MM.1S (cell line): Measurements from ENCODE around the gene STX7.

ENCODE experiments used
- DNase-seq: peaks from one replicate; pipeline ENCODE4 v3.0.0-alpha.2; 2015
- H2AFZ ChIP-seq: fragments of 300-600 bp; sonication (generic); 2 replicates; pipeline ENCODE4 v1.6.0; 2016; ENCODE audit warnings: antibody characterized with exemption, low read length
- H3F3A ChIP-seq: fragments of 300-600 bp; sonication (generic); 2 replicates; pipeline ENCODE4 v1.6.1; 2016; ENCODE audit warnings: mild to moderate bottlenecking, antibody characterized with exemption, low read length, moderate library complexity, mixed read lengths; ENCODE audit not compliant: insufficient read depth
- H3K27ac ChIP-seq: fragments of 300-600 bp; sonication (generic); 2 replicates; pipeline ENCODE4 v1.5.1; 2016; ENCODE audit warnings: mild to moderate bottlenecking, low read length
- H3K27me3 ChIP-seq: fragments of 300-600 bp; sonication (generic); replicated peaks from 2 replicates; pipeline ENCODE4 v1.6.0; 2016; ENCODE audit warnings: low read length; ENCODE audit not compliant: insufficient read depth
- H3K36me3 ChIP-seq: fragments of 300-600 bp; sonication (generic); replicated peaks from 2 replicates; pipeline ENCODE4 v1.6.1; 2016; ENCODE audit warnings: mild to moderate bottlenecking, low read length, mixed read lengths; ENCODE audit not compliant: insufficient read depth
- H3K4me1 ChIP-seq: fragments of 300-600 bp; sonication (generic); 2 replicates; pipeline ENCODE4 v1.6.1; 2016; ENCODE audit warnings: low read length, mixed read lengths
- H3K4me2 ChIP-seq: fragments of 300-600 bp; sonication (generic); 2 replicates; pipeline ENCODE4 v1.6.0; 2016; ENCODE audit warnings: low read depth, low read length
- H3K4me3 ChIP-seq: fragments of 300-600 bp; sonication (generic); 2 replicates; pipeline ENCODE4 v1.5.1; 2016; ENCODE audit warnings: low read length, mixed read lengths
- H3K79me2 ChIP-seq: fragments of 300-600 bp; sonication (generic); 2 replicates; pipeline ENCODE4 v1.6.1; 2016; ENCODE audit warnings: mixed run types, low read length, mixed read lengths
- H3K9ac ChIP-seq: fragments of 300-600 bp; sonication (generic); 2 replicates; pipeline ENCODE4 v1.6.1; 2016; ENCODE audit warnings: low read length, mixed read lengths
- H3K9me2 ChIP-seq: fragments of 300-600 bp; sonication (generic); replicated peaks from 2 replicates; pipeline ENCODE4 v1.6.1; 2016; ENCODE audit warnings: mild to moderate bottlenecking, low read length, mixed read lengths; ENCODE audit not compliant: insufficient read depth
- H3K9me3 ChIP-seq: fragments of 300-600 bp; sonication (generic); replicated peaks from 2 replicates; pipeline ENCODE4 v1.6.1; 2016; ENCODE audit warnings: mild to moderate bottlenecking, low read length, mixed read lengths; ENCODE audit not compliant: insufficient read depth
- H4K20me1 ChIP-seq: fragments of 300-600 bp; sonication (generic); 2 replicates; pipeline ENCODE4 v1.6.1; 2016; ENCODE audit warnings: mild to moderate bottlenecking, low read length, moderate library complexity, mixed read lengths; ENCODE audit not compliant: insufficient read depth
- EZH2 ChIP-seq: fragments of 300-600 bp; sonication (generic); optimal IDR thresholded peaks from 2 replicates; pipeline ENCODE3; 2017; ENCODE audit warnings: low read depth, mild to moderate bottlenecking, antibody characterized with exemption, low read length, mixed read lengths
- EZH2phosphoT487 ChIP-seq: fragments of 300-600 bp; sonication (generic); IDR thresholded peaks from 2 replicates; pipeline ENCODE4 v1.6.1; 2018; ENCODE audit warnings: antibody characterized with exemption, low read length
- TF ChIP-seq, protein P1 (sequence below): fragments of 300-600 bp; sonication (generic); IDR thresholded peaks from 2 replicates; pipeline ENCODE4 v1.5.1; 2016; ENCODE audit warnings: antibody characterized with exemption, low read length, mixed read lengths

Gene STX7

GRCh38 chr6:132399376-132400074 is 113.4 kb downstream of the STX7 start:
- Histone ChIP-seq H3K9me2 (no peaks in the 10 kb centered on the region), H3K4me2 (no peak overlapping the region), H3K27me3 (no peaks in the 10 kb centered on the region), H3K36me3 (no peaks in the 10 kb centered on the region), H3K9ac (no peak overlapping the region), H3K27ac (no peak overlapping the region), H3K79me2 (no peaks in the 10 kb centered on the region), H4K20me1 (no peaks in the 10 kb centered on the region), H3K4me3 (no peak overlapping the region), H3K4me1 (peaks cover 14% of the 10 kb centered on the region), H3F3A (no peaks in the 10 kb centered on the region), H3K9me3 (no peaks in the 10 kb centered on the region), H2AFZ (no peak overlapping the region)
- DNase-seq: no peak
- TF ChIP-seq EZH2: no peak
- TF ChIP-seq, protein P1, sequence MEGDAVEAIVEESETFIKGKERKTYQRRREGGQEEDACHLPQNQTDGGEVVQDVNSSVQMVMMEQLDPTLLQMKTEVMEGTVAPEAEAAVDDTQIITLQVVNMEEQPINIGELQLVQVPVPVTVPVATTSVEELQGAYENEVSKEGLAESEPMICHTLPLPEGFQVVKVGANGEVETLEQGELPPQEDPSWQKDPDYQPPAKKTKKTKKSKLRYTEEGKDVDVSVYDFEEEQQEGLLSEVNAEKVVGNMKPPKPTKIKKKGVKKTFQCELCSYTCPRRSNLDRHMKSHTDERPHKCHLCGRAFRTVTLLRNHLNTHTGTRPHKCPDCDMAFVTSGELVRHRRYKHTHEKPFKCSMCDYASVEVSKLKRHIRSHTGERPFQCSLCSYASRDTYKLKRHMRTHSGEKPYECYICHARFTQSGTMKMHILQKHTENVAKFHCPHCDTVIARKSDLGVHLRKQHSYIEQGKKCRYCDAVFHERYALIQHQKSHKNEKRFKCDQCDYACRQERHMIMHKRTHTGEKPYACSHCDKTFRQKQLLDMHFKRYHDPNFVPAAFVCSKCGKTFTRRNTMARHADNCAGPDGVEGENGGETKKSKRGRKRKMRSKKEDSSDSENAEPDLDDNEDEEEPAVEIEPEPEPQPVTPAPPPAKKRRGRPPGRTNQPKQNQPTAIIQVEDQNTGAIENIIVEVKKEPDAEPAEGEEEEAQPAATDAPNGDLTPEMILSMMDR: no peak
- no peak for TF ChIP-seq EZH2phosphoT487
